Measurements from ENCODE around the gene COA3. TPM values are rescaled to one million over a fixed set of nuclear protein-coding genes. Genes with fewer than 3 reads are reported as not detected.

COA3 gene
- total RNA-seq, 1 experiment from 2014 or later = 74.2 TPM

DNA sequence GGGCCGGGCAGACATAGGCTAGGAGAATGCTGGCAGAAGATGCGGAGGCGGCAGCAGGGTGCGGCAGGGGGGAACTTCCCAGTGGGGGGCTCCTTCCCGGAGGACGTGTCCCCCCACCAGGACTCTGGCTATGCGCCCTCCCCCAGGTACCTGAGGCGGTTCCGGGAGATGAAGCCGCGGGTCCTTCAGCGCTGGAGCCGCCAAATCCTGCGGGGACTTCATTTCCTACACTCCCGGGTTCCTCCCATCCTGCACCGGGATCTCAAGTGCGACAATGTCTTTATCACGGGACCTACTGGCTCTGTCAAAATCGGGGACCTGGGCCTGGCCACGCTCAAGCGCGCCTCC lies 14.7 kb downstream of the COA3 start:
- Histone ChIP-seq H3K56ac (ENCODE audit: insufficient read length, low read depth, low read length) (no peak overlapping the region), H2AK5ac (ENCODE audit: insufficient read length, low read length) (no peak overlapping the region), H3T11ph (ENCODE audit: low read length) (no peak overlapping the region), H2BK12ac (ENCODE audit: insufficient read length, low read depth, low read length) (no peak overlapping the region), H3K79me2 (ENCODE audit: insufficient read depth, low read length) (no peaks in the 10 kb centered on the region), H3K4me2 (ENCODE audit: insufficient read depth, insufficient read length, low read length) (no peak overlapping the region), H2BK5ac (ENCODE audit: insufficient read length, low read length) (no peak overlapping the region), H2AFZ (ENCODE audit: low read length) (no peak overlapping the region), H3K9me3 (ENCODE audit: control insufficient read depth, low read depth, low read length) (no peaks in the 10 kb centered on the region), H4K5ac (ENCODE audit: insufficient read length, low read depth, low read length) (no peak overlapping the region), H2BK20ac (ENCODE audit: low read depth, low read length, poor library complexity, severe bottlenecking) (no peak overlapping the region), H4K20me1 (ENCODE audit: control insufficient read depth, insufficient read depth, insufficient read length) (no peaks in the 10 kb centered on the region), H2BK120ac (ENCODE audit: low read depth, low read length, poor library complexity, severe bottlenecking) (no peak overlapping the region), H2BK15ac (ENCODE audit: low read depth, low read length) (no peak overlapping the region), H4K8ac (replicated peaks; ENCODE audit: insufficient read length, low read depth, low read length) (no peak overlapping the region), H3K4me1 (ENCODE audit: insufficient read depth, low read length) (no peaks in the 10 kb centered on the region), H3K9ac (ENCODE audit: extremely low read depth, insufficient read length, low read length) (no peak overlapping the region), H3K18ac (ENCODE audit: insufficient read length, low read depth, low read length) (no peak overlapping the region), H3K27me3 (ENCODE audit: insufficient read depth, low read length) (peaks cover 10% of the 10 kb centered on the region; the same call in 1 of the 2 replicates), H3K79me1 (ENCODE audit: insufficient read depth, low read depth, low read length, poor library complexity, severe bottlenecking) (no peaks in the 10 kb centered on the region), H3K4ac (ENCODE audit: low read depth, low read length) (no peak overlapping the region), H4K91ac (ENCODE audit: insufficient read length, low read depth, low read length) (no peak overlapping the region), H3K27ac (ENCODE audit: insufficient read length, low read depth, low read length) (no peak overlapping the region), H3K14ac (ENCODE audit: insufficient read depth, low read length) (no peak overlapping the region; the same call in 1 of the 2 replicates), H3K23ac (ENCODE audit: insufficient read length, low read depth, low read length) (no peak overlapping the region), H3K23me2 (ENCODE audit: insufficient read length, low read depth, low read length, poor library complexity, severe bottlenecking) (peaks cover 8% of the 10 kb centered on the region)
- Mint-ChIP-seq H3K4me3 (no peak overlapping the region; a peak in 1 of 5 replicates), H3K27ac (no peak overlapping the region), H3K4me1 (peaks cover 21 to 22% of the 10 kb centered on the region in 2 experiments), H3K36me3 (ENCODE audit: insufficient read depth in 1 of 3, low read depth in 3 of 3) (peaks cover 0 to 9% (median 7%) of the 10 kb centered on the region in 3 experiments; a peak in 6 of 7 replicates), H3K9me3 (no peaks in the 10 kb centered on the region), H3K27me3 (ENCODE audit: low read depth) (peaks cover 28% of the 10 kb centered on the region)
- TF ChIP-seq, protein P1, sequence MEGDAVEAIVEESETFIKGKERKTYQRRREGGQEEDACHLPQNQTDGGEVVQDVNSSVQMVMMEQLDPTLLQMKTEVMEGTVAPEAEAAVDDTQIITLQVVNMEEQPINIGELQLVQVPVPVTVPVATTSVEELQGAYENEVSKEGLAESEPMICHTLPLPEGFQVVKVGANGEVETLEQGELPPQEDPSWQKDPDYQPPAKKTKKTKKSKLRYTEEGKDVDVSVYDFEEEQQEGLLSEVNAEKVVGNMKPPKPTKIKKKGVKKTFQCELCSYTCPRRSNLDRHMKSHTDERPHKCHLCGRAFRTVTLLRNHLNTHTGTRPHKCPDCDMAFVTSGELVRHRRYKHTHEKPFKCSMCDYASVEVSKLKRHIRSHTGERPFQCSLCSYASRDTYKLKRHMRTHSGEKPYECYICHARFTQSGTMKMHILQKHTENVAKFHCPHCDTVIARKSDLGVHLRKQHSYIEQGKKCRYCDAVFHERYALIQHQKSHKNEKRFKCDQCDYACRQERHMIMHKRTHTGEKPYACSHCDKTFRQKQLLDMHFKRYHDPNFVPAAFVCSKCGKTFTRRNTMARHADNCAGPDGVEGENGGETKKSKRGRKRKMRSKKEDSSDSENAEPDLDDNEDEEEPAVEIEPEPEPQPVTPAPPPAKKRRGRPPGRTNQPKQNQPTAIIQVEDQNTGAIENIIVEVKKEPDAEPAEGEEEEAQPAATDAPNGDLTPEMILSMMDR (conservative IDR thresholded peaks at IDR 0.05) = no peak
- DNase-seq = peak; percentile 39
- WGBS (ENCODE audit: extremely low coverage, insufficient read length, low lambda C conversion rate) = no CpG with 5 or more reads among the region's 22 CpGs

All from H9 (cell line).